Endothelial cell of umbilical vein (primary cell): ENCODE results near the gene ARID3B. TPM values are rescaled to one million over a fixed set of nuclear protein-coding genes. Genes with fewer than 3 reads are reported as not detected.

ENCODE experiments used
- BruUV-seq: library from RNA; stranded (reverse); fragments of 400-500 nt; replicated peaks from 2 replicates; lab custom pipeline; 2021; lab: Mats Ljungman, UMichigan
- CTCF ChIA-PET: fragments of 300-600, 350-600 bp; sonication (Branson Sonifier 250); formaldehyde crosslinking; loops from one replicate; lab custom pipeline; 2021; ENCODE audit warnings: antibody characterized with exemption, inconsistent platforms; lab: Charles Lee
- POLR2A ChIA-PET: fragments of 300-600, 350-600 bp; sonication (Branson Sonifier 250); formaldehyde crosslinking; loops from one replicate; lab custom pipeline; 2021; ENCODE audit warnings: antibody characterized with exemption, inconsistent platforms; lab: Charles Lee
- DNase-seq: peaks from one replicate; pipeline ENCODE4 v3.0.0-alpha.2; 2011; ENCODE audit warnings: low read depth, low spot score
- FAIRE-seq: peaks from 2 replicates; lab custom pipeline; 2011; peaks lifted over from hg19 to GRCh38; lab: Jason Lieb, UNC
- H2AFZ ChIP-seq: 2 replicates; pipeline ENCODE4 v1.6.0; 2012; ENCODE audit warnings: low read depth, low read length, control low read depth, inconsistent platforms
- H3K27ac ChIP-seq: 2 replicates; pipeline ENCODE4 v1.5.1; 2011; ENCODE audit warnings: low read depth, mild to moderate bottlenecking, control low read depth, low read length, moderate library complexity; ENCODE audit not compliant: insufficient read depth
- H3K27me3 ChIP-seq, 2 experiments: 2 replicates each; pipeline versions ENCODE4 v1.6.0 to v1.6.1; 2011; ENCODE audit warnings: low read length in 2 of 2, mixed read lengths in 1 of 2; ENCODE audit not compliant: control insufficient read depth in 2 of 2, insufficient read depth in 2 of 2
- H3K36me3 ChIP-seq, 2 experiments: 2 replicates in 1 of 2; 3 replicates in 1 of 2; pipeline ENCODE4 v1.5.1; 2011; ENCODE audit warnings: low read length in 2 of 2, mild to moderate bottlenecking in 1 of 2, moderate library complexity in 1 of 2; ENCODE audit not compliant: control insufficient read depth in 2 of 2, insufficient read depth in 2 of 2; ENCODE audit errors: extremely low read depth in 1 of 2
- H3K4me1 ChIP-seq: 3 replicates; pipeline ENCODE4 v1.5.1; 2011; ENCODE audit warnings: mild to moderate bottlenecking, low read length; ENCODE audit not compliant: control insufficient read depth, insufficient read depth; ENCODE audit errors: extremely low read depth
- H3K4me2 ChIP-seq: 2 replicates; pipeline ENCODE4 v1.6.1; 2011; ENCODE audit warnings: low read length, control low read depth, mixed read lengths; ENCODE audit not compliant: insufficient read depth
- H3K4me3 ChIP-seq, 3 experiments: fragments of 200-600 bp in 1 of 3; sonication (generic), shearing (Covaris generic) in 1 of 3; replicated peaks in 1 of 3; 2 replicates each; pipeline ENCODE4 v1.5.1; 2011 to 2016; ENCODE audit warnings: control low read depth in 3 of 3, low read length in 3 of 3, mild to moderate bottlenecking in 2 of 3, inconsistent platforms in 1 of 3, low read depth in 1 of 3, moderate library complexity in 1 of 3; ENCODE audit not compliant: insufficient read depth in 1 of 3
- H3K79me2 ChIP-seq: 2 replicates; pipeline ENCODE4 v1.6.0; 2012; ENCODE audit warnings: low read length, inconsistent platforms; ENCODE audit not compliant: control insufficient read depth, insufficient read depth
- H3K9ac ChIP-seq: replicated peaks from 2 replicates; pipeline ENCODE3; 2011; ENCODE audit warnings: low read length, control low read depth; ENCODE audit not compliant: insufficient read depth; ENCODE audit errors: extremely low read depth
- H3K9me1 ChIP-seq: replicated peaks from 3 replicates; pipeline ENCODE4 v1.6.0; 2011; ENCODE audit warnings: mild to moderate bottlenecking, low read length; ENCODE audit not compliant: control insufficient read depth, insufficient read depth; ENCODE audit errors: extremely low read depth
- H3K9me3 ChIP-seq: replicated peaks from 2 replicates; pipeline ENCODE4 v1.5.1; 2012; ENCODE audit warnings: low read length, inconsistent platforms; ENCODE audit not compliant: control insufficient read depth, insufficient read depth
- H4K20me1 ChIP-seq: replicated peaks from 2 replicates; pipeline ENCODE3; 2011; ENCODE audit warnings: mild to moderate bottlenecking, low read length; ENCODE audit not compliant: control insufficient read depth, insufficient read depth; ENCODE audit errors: extremely low read depth
- CTCF ChIP-seq, 2 donors: IDR thresholded peaks; 1 replicate in 1 of 2; 2 replicates in 1 of 2; pipeline ENCODE4 v1.5.1; 2011; ENCODE audit warnings: low read length in 2 of 2, mild to moderate bottlenecking in 2 of 2, moderate library complexity in 2 of 2, control low read depth in 1 of 2, inconsistent platforms in 1 of 2, low read depth in 1 of 2; ENCODE audit not compliant: insufficient read depth in 1 of 2; ENCODE audit errors: extremely low read depth in 1 of 2
- EZH2 ChIP-seq: IDR thresholded peaks from 2 replicates; pipeline ENCODE4 v1.6.1; 2012; ENCODE audit warnings: borderline replicate concordance, low read depth, mild to moderate bottlenecking, moderate library complexity, low read length, inconsistent platforms; ENCODE audit not compliant: severe bottlenecking
- GATA2 ChIP-seq: IDR thresholded peaks from 2 replicates; pipeline ENCODE4 v1.7.0; 2011; ENCODE audit warnings: low read depth, mild to moderate bottlenecking, moderate library complexity, mixed read lengths, low read length; ENCODE audit not compliant: insufficient read length, insufficient read depth
- JUN ChIP-seq: IDR thresholded peaks from 2 replicates; pipeline ENCODE4 v1.6.1; 2011; ENCODE audit warnings: borderline replicate concordance, low read depth; ENCODE audit not compliant: insufficient read length, insufficient read depth
- MAX ChIP-seq: IDR thresholded peaks from 2 replicates; pipeline ENCODE4 v1.6.1; 2011; ENCODE audit not compliant: insufficient read depth, insufficient read length
- MYC ChIP-seq: IDR thresholded peaks from one replicate; pipeline ENCODE4 v1.6.1; 2011; ENCODE audit warnings: mild to moderate bottlenecking, low read depth, low read length
- dilution Hi-C: fragments of 300-500 bp; cut with MboI; formaldehyde crosslinking; loops from one replicate; pipeline ENCODE4 v1.15.0; 2019; ENCODE audit warnings: low sequenced_read_pairs; ENCODE audit not compliant: extremely low pct_ligation_motif_present
- intact Hi-C: fragments of 100-400 bp; cut with micrococcal nuclease; formaldehyde crosslinking; loops from one replicate; pipeline ENCODE4 v1.10.0; 2022
- polyA plus RNA-seq, 4 experiments: library from polyadenylated mRNA; depleted of rRNA in 3 of 4; stranded (reverse) in 3 of 4; unstranded in 1 of 4; fragments of >200 nt; gene quantifications; 2 replicates each; pipeline versions ENCODE4 v1.2.1 to v1.2.3, GENCODE V29; 2011 to 2012; ENCODE audit warnings: missing spikeins in 1 of 4
- total RNA-seq: library from RNA; stranded (reverse); gene quantifications from 2 replicates; pipeline ENCODE4 v1.2.3, GENCODE V29; 2021

The ARID3B gene
- total and polyA plus RNA-seq, 2 donors (not counting 3 experiments of a cell fraction or from before 2014, with no cell fraction given) = 6.2 to 10.0 TPM

- BruUV-seq = no TSS peak
- H3K4me3 ChIP-seq = no peak overlapping the region
- H3K9me1 ChIP-seq = no peaks in the 10 kb centered on the region
- FAIRE-seq (no peak), DNase-seq (no peak)
- ChIA-PET CTCF (interaction anchor here (0.6 to 1.5 kb wide), 2 partner anchors 9 to 50 kb away, joined by 3 read pairs; no protein-coding TSS in a partner anchor), POLR2A (no interaction called here)
- no peak overlapping the region for H3K9ac ChIP-seq
- H3K36me3 ChIP-seq = peaks cover 0 to 8% of the 10 kb centered on the region in 2 experiments
- H3K27me3 ChIP-seq = no peaks in the 10 kb centered on the region
- H3K9me3 ChIP-seq = no peaks in the 10 kb centered on the region
- no peak for TF ChIP-seq MAX
- TF ChIP-seq CTCF (IDR thresholded peaks at IDR 0.05; ENCODE audit: extremely low read depth in 1 of 2, insufficient read depth in 1 of 2, low read depth in 1 of 2, low read length in 2 of 2) = no peak
- TF ChIP-seq GATA2 = no peak
- no peak for TF ChIP-seq EZH2
- TF ChIP-seq JUN = no peak
- TF ChIP-seq MYC = no peak
- dilution Hi-C loops = no loop called here
- intact Hi-C loops = no loop called here
- H2AFZ ChIP-seq = no peak overlapping the region
- H3K4me1 ChIP-seq = peaks cover 21% of the 10 kb centered on the region
- H3K4me2 ChIP-seq = no peak overlapping the region
- no peaks in the 10 kb centered on the region for H4K20me1 ChIP-seq
- H3K79me2 ChIP-seq = no peaks in the 10 kb centered on the region
- no peak overlapping the region for H3K27ac ChIP-seq
Observed at GRCh38 chr15:74571191-74571590, 30.2 kb downstream of the ARID3B start.
